Omental fat pad (tissue), 4 donors: ENCODE data around the gene IGF2R. TPM values are rescaled to one million over a fixed set of nuclear protein-coding genes. Genes with fewer than 3 reads are reported as not detected.

ENCODE experiments used
- ATAC-seq: fragments of 150-250 bp; one replicate; pipeline ENCODE4 v1.9.1; 2016; ENCODE audit warnings: mild to moderate bottlenecking, moderate library complexity; ENCODE audit not compliant: low FRiP score
- DNase-seq: peaks from one replicate; pipeline ENCODE4 v3.0.0-alpha.2; 2019; ENCODE audit warnings: low spot score
- CTCF ChIP-seq, 3 donors: fragments of 450-650 bp; IDR thresholded peaks; one replicate each; pipeline ENCODE4 v1.5.1; 2016 to 2017; ENCODE audit warnings: antibody characterized with exemption in 3 of 3, mild to moderate bottlenecking in 3 of 3, moderate library complexity in 2 of 3
- total RNA-seq, 4 donors: library from RNA; depleted of rRNA; stranded (reverse); fragments of >200 nt; gene quantifications; one replicate each; pipeline ENCODE4 v1.1.0, GENCODE V29; 2016

IGF2R gene
- total RNA-seq, 4 donors from 2014 or later = 69.9 to 131 (median 110) TPM

- no peak for TF ChIP-seq CTCF (IDR thresholded peaks at IDR 0.05)
- ATAC-seq (no peak), DNase-seq (no peak)
Measured at GRCh38 chr6:159984268-159984786, 15.4 kb downstream of the IGF2R start.

- DNase-seq = no peak
- ATAC-seq = no peak
- no peak for TF ChIP-seq CTCF (IDR thresholded peaks at IDR 0.05)
Measured at GRCh38 chr6:159985296-159985945, 16.5 kb downstream of the IGF2R start.

DNA sequence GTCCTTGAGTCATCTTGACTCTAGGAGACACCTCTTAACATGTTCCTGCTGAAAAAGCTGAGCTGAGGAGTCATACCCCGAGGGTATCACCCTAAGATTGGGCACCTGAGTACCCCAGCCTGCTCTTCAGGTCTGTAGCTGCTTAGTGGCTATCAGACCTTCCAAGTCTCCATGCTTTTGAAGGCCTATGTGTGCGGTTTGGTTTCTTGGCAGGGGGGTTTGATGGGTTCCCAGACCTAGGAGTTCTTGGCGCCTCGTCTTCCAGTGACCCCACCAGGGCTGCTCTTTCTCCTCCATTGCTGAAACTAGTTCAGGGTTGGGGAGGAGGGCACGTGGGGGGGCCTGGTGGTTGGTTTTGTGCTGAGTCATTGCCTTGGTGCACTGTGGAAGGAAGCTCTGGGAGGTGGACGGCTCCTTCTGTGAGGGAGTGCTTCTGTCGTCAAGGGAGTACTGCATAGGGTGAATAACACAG, 20.1 kb downstream of the IGF2R start:
- no peak for ATAC-seq
- DNase-seq = no peak
- no peak for TF ChIP-seq CTCF (IDR thresholded peaks at IDR 0.05)

GRCh38 chr6:159989492-159990480, 20.9 kb downstream of the IGF2R start:
- peak; percentile 72 for ATAC-seq
- no peak for TF ChIP-seq CTCF (IDR thresholded peaks at IDR 0.05)
- DNase-seq = no peak

- no peak for TF ChIP-seq CTCF (IDR thresholded peaks at IDR 0.05)
- DNase-seq (no peak), ATAC-seq (no peak)
Measured at GRCh38 chr6:159992366-159992765, 23.5 kb downstream of the IGF2R start.

DNA sequence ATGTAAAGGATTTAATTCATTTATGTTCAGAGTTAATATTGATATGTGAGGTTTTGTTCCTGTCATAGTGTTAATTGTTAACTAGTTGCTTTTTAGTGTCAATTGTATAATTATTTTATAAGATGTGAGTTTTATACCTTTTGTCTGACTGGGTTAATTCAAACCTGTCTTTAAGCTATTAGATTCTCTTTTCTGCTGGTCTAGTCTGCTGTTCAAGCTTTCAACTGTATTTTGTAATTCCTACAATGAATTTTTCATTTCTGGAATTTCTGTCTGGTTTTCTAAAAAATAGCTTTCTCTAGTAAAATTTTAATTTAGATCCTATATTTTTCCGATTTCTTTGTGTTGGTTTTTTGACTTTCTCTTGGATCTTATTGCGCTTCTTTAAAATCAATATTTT, 26.5 kb downstream of the IGF2R start:
- no peak for DNase-seq
- no peak for TF ChIP-seq CTCF (IDR thresholded peaks at IDR 0.05)
- ATAC-seq = no peak
